Mesenchymal stem cell (in vitro differentiated cells and primary cell): ENCODE data around the gene YWHAE.

Source experiments
- DNase-seq: peaks from one replicate; pipeline ENCODE4 v3.0.0-alpha.2; 2013
- H2AFZ ChIP-seq: one replicate; pipeline ENCODE4 v1.6.1; 2013; ENCODE audit warnings: low read depth, mild to moderate bottlenecking, control low read depth, inconsistent platforms, low read length, moderate library complexity
- H2AK5ac ChIP-seq: 2 replicates; pipeline ENCODE4 v1.6.1; 2013; ENCODE audit warnings: low read length, moderate library complexity, mild to moderate bottlenecking, inconsistent platforms; ENCODE audit not compliant: severe bottlenecking
- H2BK120ac ChIP-seq: one replicate; pipeline ENCODE4 v1.6.1; 2013; ENCODE audit warnings: low read depth, mild to moderate bottlenecking, inconsistent platforms, low read length, moderate library complexity
- H2BK12ac ChIP-seq, 2 experiments: one replicate each; pipeline ENCODE4 v1.6.1; 2013; ENCODE audit warnings: inconsistent platforms in 2 of 2, low read length in 2 of 2, mild to moderate bottlenecking in 2 of 2, moderate library complexity in 2 of 2, control low read depth in 1 of 2
- H2BK15ac ChIP-seq: one replicate; pipeline ENCODE4 v1.6.1; 2013; ENCODE audit warnings: mild to moderate bottlenecking, low read depth, inconsistent platforms; ENCODE audit not compliant: poor library complexity, severe bottlenecking
- H2BK5ac ChIP-seq: 2 replicates; pipeline ENCODE4 v1.6.1; 2013; ENCODE audit warnings: low read depth, mild to moderate bottlenecking, low read length, control low read depth, inconsistent platforms; ENCODE audit not compliant: poor library complexity, severe bottlenecking
- H3K14ac ChIP-seq, 2 experiments: one replicate each; pipeline ENCODE4 v1.6.1; 2013; ENCODE audit warnings: inconsistent platforms in 2 of 2, low read length in 2 of 2, control low read depth in 1 of 2, mild to moderate bottlenecking in 1 of 2, moderate library complexity in 1 of 2
- H3K18ac ChIP-seq, 2 experiments: one replicate each; pipeline ENCODE4 v1.6.1; 2013; ENCODE audit warnings: inconsistent platforms in 2 of 2, low read length in 2 of 2, control low read depth in 1 of 2, low read depth in 1 of 2, mild to moderate bottlenecking in 1 of 2
- H3K23ac ChIP-seq, 2 experiments: one replicate each; pipeline ENCODE4 v1.6.1; 2013; ENCODE audit warnings: inconsistent platforms in 2 of 2, low read length in 2 of 2, mild to moderate bottlenecking in 2 of 2, moderate library complexity in 2 of 2, control low read depth in 1 of 2
- H3K27ac ChIP-seq: 2 replicates; pipeline ENCODE4 v1.5.1; 2013; ENCODE audit warnings: mild to moderate bottlenecking, moderate library complexity, low read length, control low read depth, inconsistent platforms; ENCODE audit not compliant: poor library complexity, severe bottlenecking
- H3K27me3 ChIP-seq, 2 experiments: 2 replicates each; pipeline versions ENCODE4 v1.6.1 to v1.7.0; 2013; ENCODE audit warnings: low read length in 2 of 2, mild to moderate bottlenecking in 2 of 2, moderate library complexity in 2 of 2, control low read depth in 1 of 2, inconsistent platforms in 1 of 2; ENCODE audit not compliant: control insufficient read depth in 1 of 2, insufficient read depth in 1 of 2
- H3K36me3 ChIP-seq, 2 experiments: 2 replicates each; pipeline versions ENCODE4 v1.6.1 to v1.7.0; 2013; ENCODE audit warnings: low read length in 2 of 2, control low read depth in 1 of 2, inconsistent platforms in 1 of 2, low read depth in 1 of 2, mild to moderate bottlenecking in 1 of 2; ENCODE audit not compliant: insufficient read depth in 2 of 2, control insufficient read depth in 1 of 2
- H3K4ac ChIP-seq, 2 experiments: one replicate each; pipeline ENCODE4 v1.6.1; 2013; ENCODE audit warnings: inconsistent platforms in 2 of 2, low read length in 2 of 2, mild to moderate bottlenecking in 2 of 2, moderate library complexity in 2 of 2, control low read depth in 1 of 2, low read depth in 1 of 2
- H3K4me1 ChIP-seq: 2 replicates; pipeline ENCODE4 v1.6.1; 2013; ENCODE audit warnings: low read depth, low read length, control low read depth; ENCODE audit not compliant: control insufficient read depth, insufficient read depth
- H3K4me2 ChIP-seq: 2 replicates; pipeline ENCODE4 v1.6.1; 2013; ENCODE audit warnings: low read length, mild to moderate bottlenecking, inconsistent platforms; ENCODE audit not compliant: poor library complexity, severe bottlenecking
- H3K4me3 ChIP-seq, 2 experiments: 2 replicates each; pipeline versions ENCODE4 v1.5.1 to v1.7.0; 2013; ENCODE audit warnings: low read length in 2 of 2, mild to moderate bottlenecking in 2 of 2, control low read depth in 1 of 2, low read depth in 1 of 2; ENCODE audit not compliant: insufficient read depth in 1 of 2
- H3K79me1 ChIP-seq: replicated peaks from 2 replicates; pipeline ENCODE4 v1.6.1; 2013; ENCODE audit warnings: mild to moderate bottlenecking, control low read depth, low read length, inconsistent platforms; ENCODE audit not compliant: poor library complexity, severe bottlenecking
- H3K9ac ChIP-seq: 2 replicates; pipeline ENCODE4 v1.7.0; 2013; ENCODE audit warnings: mild to moderate bottlenecking, low read length, moderate library complexity
- H3K9me3 ChIP-seq: 2 replicates; pipeline ENCODE4 v1.7.0; 2013; ENCODE audit warnings: mild to moderate bottlenecking, low read length; ENCODE audit not compliant: control insufficient read depth
- H4K8ac ChIP-seq: one replicate; pipeline ENCODE4 v1.6.1; 2013; ENCODE audit warnings: inconsistent platforms, mild to moderate bottlenecking, low read length, moderate library complexity
- H4K91ac ChIP-seq: one replicate; pipeline ENCODE4 v1.6.1; 2013; ENCODE audit warnings: mild to moderate bottlenecking, low read length, inconsistent platforms
- WGBS: methylation state at CpG from one replicate; pipeline ENCODE4 v1.1.7; 2013; ENCODE audit warnings: mixed read lengths; 5-methylcytosine and 5-hydroxymethylcytosine counted together

Gene YWHAE

DNA sequence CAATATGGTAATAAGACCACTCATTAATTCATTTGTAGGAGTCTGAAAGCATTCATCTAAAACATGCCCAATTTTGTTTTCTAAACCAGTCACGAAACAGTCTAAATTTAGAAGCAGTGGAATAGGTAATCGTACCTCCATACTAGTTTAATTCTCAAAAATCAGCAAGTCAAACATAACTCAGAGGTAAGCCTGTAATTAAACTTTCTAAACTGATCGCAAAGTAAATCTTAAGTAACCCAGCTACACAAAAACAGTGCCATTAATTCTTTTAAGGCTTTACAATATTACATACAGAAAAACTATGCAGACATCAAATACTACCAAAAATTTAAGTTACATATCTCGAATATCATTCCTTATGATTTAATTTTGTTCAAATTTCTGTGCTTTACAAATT, 31.4 kb downstream of the YWHAE start:
- Histone ChIP-seq H3K4me3 (no peak overlapping the region), H2BK5ac (no peak overlapping the region), H4K8ac (no peak overlapping the region), H2BK120ac (no peak overlapping the region), H2AK5ac (no peak overlapping the region), H3K4me2 (no peak overlapping the region), H4K91ac (no peak overlapping the region), H3K9me3 (no peaks in the 10 kb centered on the region), H3K18ac (no peak overlapping the region), H3K79me1 (no peaks in the 10 kb centered on the region), H2BK15ac (no peak overlapping the region), H2AFZ (no peak overlapping the region), H3K27me3 (no peaks in the 10 kb centered on the region), H3K23ac (no peak overlapping the region), H3K14ac (no peak overlapping the region), H3K4ac (no peak overlapping the region), H3K27ac (no peak overlapping the region), H3K9ac (peak overlapping the region; percentile 41), H3K36me3 (peaks cover 21 to 32% of the 10 kb centered on the region in 2 experiments), H2BK12ac (no peak overlapping the region), H3K4me1 (peaks cover 12% of the 10 kb centered on the region)
- WGBS = over 99% methylated on average over 3 of the region's 4 CpGs
- no peak for DNase-seq

DNA sequence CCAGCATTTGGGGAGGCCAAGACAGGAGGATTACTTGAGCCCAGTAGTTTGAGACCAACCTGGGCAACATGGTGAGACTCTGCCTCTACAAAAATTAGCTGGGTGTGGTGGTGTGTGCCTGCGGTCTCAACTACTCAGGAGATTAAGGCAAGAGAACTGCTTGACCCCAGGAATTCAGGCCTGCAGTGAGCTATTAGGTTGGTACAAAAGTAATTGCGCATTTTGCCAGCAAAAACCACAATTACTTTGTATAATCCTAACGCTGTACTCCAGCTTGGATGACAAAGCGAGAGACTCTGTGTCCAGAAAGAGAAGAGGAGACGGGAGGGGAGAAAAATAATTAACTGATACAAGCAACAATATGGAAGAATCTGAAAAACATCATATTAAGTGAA, 32.7 kb downstream of the YWHAE start:
- no peaks in the 10 kb centered on the region for H3K27me3 ChIP-seq
- H4K8ac ChIP-seq = no peak overlapping the region
- H2AFZ ChIP-seq = no peak overlapping the region
- no peak overlapping the region for H3K4ac ChIP-seq
- peak overlapping the region; percentile 5 for H3K27ac ChIP-seq
- H2BK120ac ChIP-seq = no peak overlapping the region
- WGBS = 64% methylated on average over 1 of the region's 5 CpGs
- H3K9ac ChIP-seq = peak overlapping the region; percentile 53
- H2AK5ac ChIP-seq = no peak overlapping the region
- H2BK15ac ChIP-seq = no peak overlapping the region
- H3K14ac ChIP-seq = no peak overlapping the region
- no peak overlapping the region for H2BK12ac ChIP-seq
- DNase-seq = no peak
- peak overlapping the region in 1 of 2 experiments; percentile 2 for H3K18ac ChIP-seq
- H3K23ac ChIP-seq = no peak overlapping the region
- peaks cover 9% of the 10 kb centered on the region for H3K4me1 ChIP-seq
- H4K91ac ChIP-seq = no peak overlapping the region
- H2BK5ac ChIP-seq = no peak overlapping the region
- no peaks in the 10 kb centered on the region for H3K79me1 ChIP-seq
- no peak overlapping the region for H3K4me3 ChIP-seq
- H3K36me3 ChIP-seq = peaks cover 15 to 26% of the 10 kb centered on the region in 2 experiments
- no peak overlapping the region for H3K4me2 ChIP-seq
- H3K9me3 ChIP-seq = no peaks in the 10 kb centered on the region

DNA sequence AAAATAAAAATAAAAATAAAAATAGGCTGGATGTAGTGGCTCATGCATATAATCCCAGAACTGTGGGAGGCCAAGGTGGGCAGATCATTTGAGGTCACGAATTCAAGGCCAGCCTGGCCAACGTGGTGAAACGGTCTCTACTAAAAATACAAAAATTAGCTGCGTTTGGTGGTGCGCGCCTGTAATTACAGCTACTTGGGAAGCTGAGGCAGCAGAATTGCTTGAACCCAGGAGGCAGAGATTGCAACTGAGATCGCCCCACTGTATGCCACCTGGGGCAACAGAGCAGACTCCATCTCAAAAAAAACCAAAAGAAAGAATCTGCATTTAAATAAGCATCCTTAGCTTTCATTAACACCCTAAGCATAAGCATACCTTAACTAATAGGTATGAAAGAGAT, 33.8 kb downstream of the YWHAE start:
- no peaks in the 10 kb centered on the region for H3K79me1 ChIP-seq
- peak overlapping the region; percentile 53 for H3K9ac ChIP-seq
- no peak overlapping the region for H2BK5ac ChIP-seq
- H3K27ac ChIP-seq = no peak overlapping the region
- no peak overlapping the region for H3K4ac ChIP-seq
- H3K4me1 ChIP-seq = peaks cover 11% of the 10 kb centered on the region
- no peaks in the 10 kb centered on the region for H3K27me3 ChIP-seq
- no peak overlapping the region for H3K14ac ChIP-seq
- no peak overlapping the region for H2BK12ac ChIP-seq
- no peak overlapping the region for H2AK5ac ChIP-seq
- H3K18ac ChIP-seq = no peak overlapping the region
- no peak overlapping the region for H3K23ac ChIP-seq
- H3K9me3 ChIP-seq = no peaks in the 10 kb centered on the region
- no peak overlapping the region for H4K91ac ChIP-seq
- no peak overlapping the region for H3K4me3 ChIP-seq
- no peak overlapping the region for H2BK15ac ChIP-seq
- 74% methylated on average over 7 of the region's 7 CpGs for WGBS
- no peak overlapping the region for H2AFZ ChIP-seq
- peaks cover 17 to 23% of the 10 kb centered on the region in 2 experiments for H3K36me3 ChIP-seq
- no peak overlapping the region for H3K4me2 ChIP-seq
- no peak overlapping the region for H4K8ac ChIP-seq
- no peak for DNase-seq
- no peak overlapping the region for H2BK120ac ChIP-seq

DNA sequence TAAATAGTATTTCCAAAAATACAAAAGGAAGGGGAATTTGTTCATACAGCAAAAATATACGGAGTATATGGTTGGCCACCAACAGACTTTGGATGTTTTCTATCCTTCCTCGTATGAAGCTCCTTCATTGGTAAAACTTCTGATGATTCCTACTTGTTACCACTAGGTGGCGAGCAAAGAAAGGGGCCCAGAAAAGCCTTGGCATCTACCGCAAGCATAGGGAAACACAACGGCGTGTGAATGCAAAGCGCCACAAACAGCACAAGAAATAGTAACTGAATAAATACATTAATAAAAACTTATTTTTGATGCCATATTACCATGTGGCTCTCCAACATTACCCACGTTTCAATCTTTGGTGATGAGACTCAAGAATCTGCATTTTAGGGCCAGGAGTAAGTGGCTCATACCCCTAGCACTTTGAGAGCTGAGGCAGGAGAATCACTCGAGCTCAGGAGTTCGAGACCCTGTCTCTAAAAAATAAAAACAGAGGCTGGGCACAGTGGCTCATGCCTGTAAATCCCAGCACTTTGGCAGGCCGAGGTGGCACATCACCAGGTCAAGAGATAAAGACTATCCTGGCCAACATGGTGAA, 34.5 kb downstream of the YWHAE start:
- Histone ChIP-seq H2AFZ (no peak overlapping the region), H4K8ac (no peak overlapping the region), H3K23ac (no peak overlapping the region), H3K4me3 (no peak overlapping the region), H3K9ac (peak overlapping the region; percentile 42), H3K36me3 (peaks cover 21 to 27% of the 10 kb centered on the region in 2 experiments), H3K9me3 (no peaks in the 10 kb centered on the region), H3K4ac (no peak overlapping the region), H3K18ac (no peak overlapping the region), H3K27me3 (no peaks in the 10 kb centered on the region), H2AK5ac (no peak overlapping the region), H2BK12ac (no peak overlapping the region), H2BK120ac (no peak overlapping the region), H3K14ac (no peak overlapping the region), H2BK15ac (no peak overlapping the region), H2BK5ac (no peak overlapping the region), H3K4me1 (peaks cover 12% of the 10 kb centered on the region), H3K4me2 (peak overlapping the region; percentile 30), H4K91ac (no peak overlapping the region), H3K79me1 (no peaks in the 10 kb centered on the region), H3K27ac (no peak overlapping the region)
- WGBS = 23% methylated on average over 8 of the region's 11 CpGs
- DNase-seq = peak; percentile 87
